SK-N-SH treated with all-trans-retinoic acid at 6 μM for 48 hours (cell line): ENCODE results near the gene TSPAN33.

Experiments used
- ATAC-seq: fragments of 200-7000 bp; cut with Tn5 transposase; 3 replicates; pipeline ENCODE4 v1.9.1; 2020; ENCODE audit warnings: mild to moderate bottlenecking, moderate library complexity
- ARNTL ChIP-seq: fragments of 450-650 bp; formaldehyde crosslinking; IDR thresholded peaks from 2 replicates; pipeline ENCODE4 v1.5.0; 2020; ENCODE audit warnings: low read depth, mild to moderate bottlenecking, moderate library complexity, borderline replicate concordance
- CSDC2 ChIP-seq: fragments of 250-450 bp; sonication (Bioruptor Pico); IDR thresholded peaks from 2 replicates; pipeline ENCODE4 v1.5.0; 2020; ENCODE audit warnings: mild to moderate bottlenecking, moderate library complexity
- ESRRG ChIP-seq: fragments of 250-450 bp; sonication (Bioruptor Pico); IDR thresholded peaks from 2 replicates; pipeline ENCODE4 v1.6.1; 2021; ENCODE audit warnings: mild to moderate bottlenecking
- GLIS3 ChIP-seq: fragments of 250-450 bp; sonication (Bioruptor Pico); IDR thresholded peaks from 2 replicates; pipeline ENCODE4 v1.5.0; 2020; ENCODE audit warnings: mild to moderate bottlenecking, moderate library complexity
- ISL1 ChIP-seq: fragments of 250-450 bp; sonication (Bioruptor Pico); IDR thresholded peaks from 2 replicates; pipeline ENCODE4 v2.1.2; 2022; ENCODE audit warnings: mild to moderate bottlenecking, moderate library complexity
- OSR1 ChIP-seq: fragments of 250-450 bp; sonication (Bioruptor Pico); IDR thresholded peaks from 2 replicates; pipeline ENCODE4 v1.8.0; 2022; ENCODE audit warnings: moderate library complexity, mild to moderate bottlenecking, inconsistent platforms
- PPARA ChIP-seq: fragments of 250-450 bp; sonication (Bioruptor Pico); IDR thresholded peaks from 2 replicates; pipeline ENCODE4 v1.5.0; 2020; ENCODE audit warnings: mild to moderate bottlenecking, borderline replicate concordance
- RARB ChIP-seq: fragments of 250-450 bp; sonication (Bioruptor Pico); IDR thresholded peaks from 2 replicates; pipeline ENCODE4 v1.8.0; 2021; ENCODE audit warnings: mild to moderate bottlenecking, moderate library complexity
- SNAI2 ChIP-seq: fragments of 250-450 bp; sonication (Bioruptor Pico); IDR thresholded peaks from 2 replicates; pipeline ENCODE4 v1.5.0; 2020; ENCODE audit warnings: mild to moderate bottlenecking, moderate library complexity
- TCF4 ChIP-seq: fragments of 250-450 bp; sonication (Bioruptor Pico); IDR thresholded peaks from 2 replicates; pipeline ENCODE4 v1.8.0; 2021; ENCODE audit warnings: mild to moderate bottlenecking, moderate library complexity, borderline replicate concordance
- TOX ChIP-seq: fragments of 250-450 bp; sonication (Bioruptor Pico); IDR thresholded peaks from 2 replicates; pipeline ENCODE4 v1.8.0; 2021; ENCODE audit warnings: mild to moderate bottlenecking, moderate library complexity, borderline replicate concordance
- ZC3H10 ChIP-seq: fragments of 250-450 bp; sonication (Bioruptor Pico); IDR thresholded peaks from 2 replicates; pipeline ENCODE4 v1.5.1; 2021; ENCODE audit warnings: mild to moderate bottlenecking, moderate library complexity
- ZFP3 ChIP-seq: fragments of 250-450 bp; sonication (Bioruptor Pico); IDR thresholded peaks from 2 replicates; pipeline ENCODE4 v1.5.0; 2020; ENCODE audit warnings: mild to moderate bottlenecking, moderate library complexity
- ZFP30 ChIP-seq: fragments of 450-650 bp; formaldehyde crosslinking; IDR thresholded peaks from 2 replicates; pipeline ENCODE4 v1.5.0; 2022; ENCODE audit warnings: mild to moderate bottlenecking, moderate library complexity
- ZNF565 ChIP-seq: fragments of 450-650 bp; formaldehyde crosslinking; conservative IDR thresholded peaks from 2 replicates; pipeline ENCODE4 v1.5.0; 2020; ENCODE audit warnings: low read depth, mild to moderate bottlenecking, moderate library complexity
- ZNF70 ChIP-seq: fragments of 450-650 bp; formaldehyde crosslinking; IDR thresholded peaks from 2 replicates; pipeline ENCODE4 v1.5.0; 2020; ENCODE audit warnings: mild to moderate bottlenecking, moderate library complexity
- ZNF8 ChIP-seq: fragments of 450-650 bp; formaldehyde crosslinking; IDR thresholded peaks from 2 replicates; pipeline ENCODE4 v1.5.0; 2020; ENCODE audit warnings: mild to moderate bottlenecking, moderate library complexity
- TF ChIP-seq, protein P1 (sequence below): fragments of 250-450 bp; sonication (Bioruptor Pico); IDR thresholded peaks from 2 replicates; pipeline ENCODE4 v1.5.1; 2021; ENCODE audit warnings: mild to moderate bottlenecking, moderate library complexity
- TF ChIP-seq, protein P2 (sequence below): fragments of 250-450 bp; sonication (Bioruptor Pico); IDR thresholded peaks from 2 replicates; pipeline ENCODE4 v1.5.1; 2020; ENCODE audit warnings: low read depth, mild to moderate bottlenecking, moderate library complexity
- TF ChIP-seq, protein P3 (sequence below): fragments of 250-450 bp; sonication (Bioruptor Pico); IDR thresholded peaks from 2 replicates; pipeline ENCODE4 v1.8.0; 2020; ENCODE audit warnings: mild to moderate bottlenecking, moderate library complexity, borderline replicate concordance
- TF ChIP-seq, protein P4 (sequence below): fragments of 250-450 bp; sonication (Bioruptor Pico); IDR thresholded peaks from 2 replicates; pipeline ENCODE4 v1.5.0; 2020; ENCODE audit warnings: mild to moderate bottlenecking, moderate library complexity

The TSPAN33 gene

DNA sequence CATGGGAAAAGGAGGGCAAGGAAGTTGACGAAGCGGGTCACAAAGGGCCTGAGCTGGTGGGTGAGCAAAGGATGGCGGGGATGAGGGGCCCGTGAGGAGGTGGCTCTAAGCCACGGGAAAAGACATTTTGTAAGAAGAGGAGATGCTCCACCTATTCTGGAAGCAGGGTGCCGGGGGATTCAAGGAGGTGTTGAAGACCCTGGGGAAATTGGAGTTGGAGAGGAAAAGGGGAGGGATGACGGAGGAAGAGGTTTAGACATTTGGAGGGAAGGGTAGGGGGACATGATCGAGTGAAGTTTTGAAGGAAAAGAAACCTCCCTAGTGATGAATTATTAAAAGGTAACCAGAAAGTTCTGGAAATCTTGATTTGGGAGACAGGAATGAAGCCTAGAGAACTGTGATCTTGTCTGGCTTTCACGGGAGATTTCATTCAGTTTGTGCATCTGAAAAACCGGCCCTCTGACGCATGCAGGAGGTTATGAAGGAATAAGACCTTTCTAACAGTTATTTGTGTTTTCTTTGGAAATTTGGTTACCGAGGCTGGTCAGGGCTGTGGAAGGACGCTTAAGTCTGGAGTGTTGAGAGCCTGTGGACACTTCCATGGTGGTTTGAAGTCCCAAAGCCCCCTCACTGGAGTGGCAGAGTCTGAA, 45.3 kb downstream of the TSPAN33 start:
- peak; percentile 3; the same call in 2 of the 3 replicates for ATAC-seq
- TF ChIP-seq ZNF70 (CRISPR knock-in tag) (no peak), ZNF565 (CRISPR knock-in tag) (no peak), ARNTL (CRISPR knock-in tag) (no peak), ZFP30 (CRISPR knock-in tag) (no peak)
- TF ChIP-seq, protein P1, sequence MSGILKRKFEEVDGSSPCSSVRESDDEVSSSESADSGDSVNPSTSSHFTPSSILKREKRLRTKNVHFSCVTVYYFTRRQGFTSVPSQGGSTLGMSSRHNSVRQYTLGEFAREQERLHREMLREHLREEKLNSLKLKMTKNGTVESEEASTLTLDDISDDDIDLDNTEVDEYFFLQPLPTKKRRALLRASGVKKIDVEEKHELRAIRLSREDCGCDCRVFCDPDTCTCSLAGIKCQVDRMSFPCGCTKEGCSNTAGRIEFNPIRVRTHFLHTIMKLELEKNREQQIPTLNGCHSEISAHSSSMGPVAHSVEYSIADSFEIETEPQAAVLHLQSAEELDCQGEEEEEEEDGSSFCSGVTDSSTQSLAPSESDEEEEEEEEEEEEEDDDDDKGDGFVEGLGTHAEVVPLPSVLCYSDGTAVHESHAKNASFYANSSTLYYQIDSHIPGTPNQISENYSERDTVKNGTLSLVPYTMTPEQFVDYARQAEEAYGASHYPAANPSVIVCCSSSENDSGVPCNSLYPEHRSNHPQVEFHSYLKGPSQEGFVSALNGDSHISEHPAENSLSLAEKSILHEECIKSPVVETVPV (CRISPR knock-in tag): no peak

DNA sequence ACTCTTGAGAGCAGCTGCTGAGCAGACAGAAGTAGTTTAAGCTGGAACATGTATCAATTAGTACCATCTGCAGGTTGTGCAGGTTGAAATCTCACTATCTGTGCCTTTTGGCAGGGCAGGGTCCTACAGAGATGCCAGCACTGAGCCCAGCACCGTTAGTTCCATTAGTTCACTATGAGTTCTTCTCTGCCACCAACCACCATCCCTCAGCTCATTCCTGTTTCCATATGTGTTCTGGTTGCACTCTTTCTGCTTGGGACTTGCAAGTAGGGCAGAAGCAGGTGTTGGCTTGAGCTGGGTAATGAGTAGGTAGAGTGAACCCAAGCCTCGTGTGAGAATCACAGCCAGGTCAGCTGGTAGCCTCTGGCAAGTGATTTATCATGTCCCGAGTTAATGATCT, 46.8 kb downstream of the TSPAN33 start:
- ATAC-seq: no peak

DNA sequence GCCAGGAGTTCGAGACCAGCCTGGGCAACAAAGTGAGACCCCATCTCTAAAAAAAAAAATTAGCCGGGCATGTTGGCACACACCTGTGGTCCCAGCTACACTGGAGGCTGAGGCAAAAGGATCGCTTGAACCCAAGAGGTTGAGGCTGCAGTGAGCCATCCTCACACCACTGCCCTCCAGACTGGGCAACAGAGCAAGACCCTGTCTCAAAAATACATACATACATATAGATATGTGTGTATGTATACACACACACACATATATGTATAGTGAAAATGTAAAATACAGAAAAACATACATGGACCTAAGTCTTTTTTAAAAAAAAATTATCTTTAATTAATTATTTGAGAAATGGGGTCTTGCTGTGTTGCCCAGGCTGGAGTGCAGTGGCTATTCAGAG, 49.4 kb downstream of the TSPAN33 start:
- no peak for TF ChIP-seq GLIS3 (CRISPR knock-in tag)
- TF ChIP-seq, protein P2, sequence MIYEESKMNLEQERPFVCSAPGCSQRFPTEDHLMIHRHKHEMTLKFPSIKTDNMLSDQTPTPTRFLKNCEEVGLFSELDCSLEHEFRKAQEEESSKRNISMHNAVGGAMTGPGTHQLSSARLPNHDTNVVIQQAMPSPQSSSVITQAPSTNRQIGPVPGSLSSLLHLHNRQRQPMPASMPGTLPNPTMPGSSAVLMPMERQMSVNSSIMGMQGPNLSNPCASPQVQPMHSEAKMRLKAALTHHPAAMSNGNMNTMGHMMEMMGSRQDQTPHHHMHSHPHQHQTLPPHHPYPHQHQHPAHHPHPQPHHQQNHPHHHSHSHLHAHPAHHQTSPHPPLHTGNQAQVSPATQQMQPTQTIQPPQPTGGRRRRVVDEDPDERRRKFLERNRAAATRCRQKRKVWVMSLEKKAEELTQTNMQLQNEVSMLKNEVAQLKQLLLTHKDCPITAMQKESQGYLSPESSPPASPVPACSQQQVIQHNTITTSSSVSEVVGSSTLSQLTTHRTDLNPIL: no peak
- TF ChIP-seq ESRRG (CRISPR knock-in tag): no peak
- TF ChIP-seq, protein P3, sequence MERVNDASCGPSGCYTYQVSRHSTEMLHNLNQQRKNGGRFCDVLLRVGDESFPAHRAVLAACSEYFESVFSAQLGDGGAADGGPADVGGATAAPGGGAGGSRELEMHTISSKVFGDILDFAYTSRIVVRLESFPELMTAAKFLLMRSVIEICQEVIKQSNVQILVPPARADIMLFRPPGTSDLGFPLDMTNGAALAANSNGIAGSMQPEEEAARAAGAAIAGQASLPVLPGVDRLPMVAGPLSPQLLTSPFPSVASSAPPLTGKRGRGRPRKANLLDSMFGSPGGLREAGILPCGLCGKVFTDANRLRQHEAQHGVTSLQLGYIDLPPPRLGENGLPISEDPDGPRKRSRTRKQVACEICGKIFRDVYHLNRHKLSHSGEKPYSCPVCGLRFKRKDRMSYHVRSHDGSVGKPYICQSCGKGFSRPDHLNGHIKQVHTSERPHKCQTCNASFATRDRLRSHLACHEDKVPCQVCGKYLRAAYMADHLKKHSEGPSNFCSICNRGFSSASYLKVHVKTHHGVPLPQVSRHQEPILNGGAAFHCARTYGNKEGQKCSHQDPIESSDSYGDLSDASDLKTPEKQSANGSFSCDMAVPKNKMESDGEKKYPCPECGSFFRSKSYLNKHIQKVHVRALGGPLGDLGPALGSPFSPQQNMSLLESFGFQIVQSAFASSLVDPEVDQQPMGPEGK (CRISPR knock-in tag): no peak
- TF ChIP-seq ZFP30 (CRISPR knock-in tag): no peak
- no peak for TF ChIP-seq ZNF8 (CRISPR knock-in tag)
- no peak for TF ChIP-seq TOX (CRISPR knock-in tag)
- no peak for TF ChIP-seq ZC3H10
- TF ChIP-seq, protein P1 (CRISPR knock-in tag): no peak
- TF ChIP-seq, protein P4, sequence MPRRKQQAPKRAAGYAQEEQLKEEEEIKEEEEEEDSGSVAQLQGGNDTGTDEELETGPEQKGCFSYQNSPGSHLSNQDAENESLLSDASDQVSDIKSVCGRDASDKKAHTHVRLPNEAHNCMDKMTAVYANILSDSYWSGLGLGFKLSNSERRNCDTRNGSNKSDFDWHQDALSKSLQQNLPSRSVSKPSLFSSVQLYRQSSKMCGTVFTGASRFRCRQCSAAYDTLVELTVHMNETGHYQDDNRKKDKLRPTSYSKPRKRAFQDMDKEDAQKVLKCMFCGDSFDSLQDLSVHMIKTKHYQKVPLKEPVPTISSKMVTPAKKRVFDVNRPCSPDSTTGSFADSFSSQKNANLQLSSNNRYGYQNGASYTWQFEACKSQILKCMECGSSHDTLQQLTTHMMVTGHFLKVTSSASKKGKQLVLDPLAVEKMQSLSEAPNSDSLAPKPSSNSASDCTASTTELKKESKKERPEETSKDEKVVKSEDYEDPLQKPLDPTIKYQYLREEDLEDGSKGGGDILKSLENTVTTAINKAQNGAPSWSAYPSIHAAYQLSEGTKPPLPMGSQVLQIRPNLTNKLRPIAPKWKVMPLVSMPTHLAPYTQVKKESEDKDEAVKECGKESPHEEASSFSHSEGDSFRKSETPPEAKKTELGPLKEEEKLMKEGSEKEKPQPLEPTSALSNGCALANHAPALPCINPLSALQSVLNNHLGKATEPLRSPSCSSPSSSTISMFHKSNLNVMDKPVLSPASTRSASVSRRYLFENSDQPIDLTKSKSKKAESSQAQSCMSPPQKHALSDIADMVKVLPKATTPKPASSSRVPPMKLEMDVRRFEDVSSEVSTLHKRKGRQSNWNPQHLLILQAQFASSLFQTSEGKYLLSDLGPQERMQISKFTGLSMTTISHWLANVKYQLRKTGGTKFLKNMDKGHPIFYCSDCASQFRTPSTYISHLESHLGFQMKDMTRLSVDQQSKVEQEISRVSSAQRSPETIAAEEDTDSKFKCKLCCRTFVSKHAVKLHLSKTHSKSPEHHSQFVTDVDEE (CRISPR knock-in tag): no peak
- no peak for TF ChIP-seq ARNTL (CRISPR knock-in tag)
- TF ChIP-seq ZFP3 (CRISPR knock-in tag): no peak
- TF ChIP-seq ZNF70 (CRISPR knock-in tag): no peak
- no peak for TF ChIP-seq ISL1 (CRISPR knock-in tag)
- no peak for TF ChIP-seq ZNF565 (CRISPR knock-in tag)
- ATAC-seq: no peak

More for the DNA sequence above, 46.8 kb downstream of the TSPAN33 start:
- TF ChIP-seq, protein P2: no peak
- no peak for TF ChIP-seq SNAI2
- TF ChIP-seq GLIS3 (CRISPR knock-in tag): no peak
- no peak for TF ChIP-seq RARB (CRISPR knock-in tag)
- TF ChIP-seq ZNF565 (CRISPR knock-in tag): no peak
- no peak for TF ChIP-seq TCF4 (CRISPR knock-in tag)
- no peak for TF ChIP-seq CSDC2 (CRISPR knock-in tag)
- TF ChIP-seq ZNF70 (CRISPR knock-in tag): no peak
- no peak for TF ChIP-seq OSR1 (CRISPR knock-in tag)
- TF ChIP-seq TOX (CRISPR knock-in tag): no peak
- TF ChIP-seq PPARA (CRISPR knock-in tag): no peak
- TF ChIP-seq ZC3H10: no peak
- TF ChIP-seq ESRRG (CRISPR knock-in tag): no peak
- no peak for TF ChIP-seq ZFP3 (CRISPR knock-in tag)
- no peak for TF ChIP-seq ARNTL (CRISPR knock-in tag)
- TF ChIP-seq, protein P4 (CRISPR knock-in tag): no peak
- TF ChIP-seq, all 23 proteins: peak for 0
